Stimulated activated CD4-positive, alpha-beta T cell treated with anti-CD3 and anti-CD28 coated beads, Interleukin-1b, Interleukin-23, amount 100 ng/mL, for 24 hours (primary cell): ENCODE data around the gene SLC25A53.
"Not testable (repeated sequence)": the region's sequence is repeated elsewhere in the genome, so short reads cannot be mapped to it uniquely, and the experiment has no call there.

Experiments used
- DNase-seq, 4 experiments: peaks; one replicate each; pipeline ENCODE4 v3.0.0-alpha.2; 2020; ENCODE audit warnings: low read depth in 4 of 4, low spot score in 1 of 4

The SLC25A53 gene

DNA sequence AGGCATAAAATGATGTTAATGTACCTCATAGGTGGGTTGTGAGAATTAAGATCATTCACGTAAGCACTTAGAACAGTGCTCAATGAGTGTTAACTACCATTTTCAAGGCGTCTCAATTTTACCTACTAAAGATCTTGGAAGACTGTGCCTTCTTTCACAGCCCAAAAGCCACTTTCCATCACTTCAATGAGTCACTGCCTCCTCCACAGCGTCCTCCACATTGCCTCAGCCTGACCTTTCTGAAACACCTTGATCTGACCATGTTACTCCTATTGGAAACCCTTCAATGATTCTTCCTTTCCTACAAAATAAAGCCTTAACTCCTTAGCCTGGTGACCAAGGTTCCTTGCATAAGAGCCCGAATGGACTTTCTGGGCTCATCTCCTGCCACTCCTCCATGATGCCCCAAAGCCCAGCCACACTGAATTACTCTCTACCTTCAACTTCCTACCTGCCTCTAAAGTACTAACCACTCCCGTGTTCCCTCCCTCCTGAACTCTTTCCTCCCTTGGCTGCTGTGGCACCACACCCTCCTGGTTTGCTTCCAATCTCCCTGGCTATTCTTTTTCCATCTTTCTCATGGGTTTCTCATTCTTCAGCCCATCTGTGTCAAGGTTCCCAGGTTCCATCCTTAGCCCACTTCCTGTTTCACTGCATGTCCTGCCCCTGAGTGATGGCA, 22.1 kb downstream of the SLC25A53 start:
- DNase-seq: no peak

DNA sequence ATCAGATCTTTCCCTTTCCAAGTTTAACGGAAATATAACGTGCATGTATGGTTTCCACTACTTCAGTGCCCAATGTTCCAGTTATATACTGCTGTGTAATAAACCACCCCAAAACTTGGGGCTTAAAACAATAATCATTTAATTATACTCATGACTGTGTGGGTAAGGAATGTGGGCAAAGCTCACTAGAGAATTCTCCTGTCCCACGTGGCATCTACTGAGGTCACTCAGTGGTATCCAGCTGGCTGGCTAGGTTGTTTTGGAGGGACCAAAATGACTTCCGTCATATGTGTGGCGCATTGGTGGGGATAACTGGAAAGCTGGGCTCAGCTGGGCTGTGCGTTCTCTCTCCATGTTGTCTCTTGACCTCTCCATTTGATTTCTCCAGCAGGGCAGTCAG, 26.0 kb downstream of the SLC25A53 start:
- DNase-seq: no peak

DNA sequence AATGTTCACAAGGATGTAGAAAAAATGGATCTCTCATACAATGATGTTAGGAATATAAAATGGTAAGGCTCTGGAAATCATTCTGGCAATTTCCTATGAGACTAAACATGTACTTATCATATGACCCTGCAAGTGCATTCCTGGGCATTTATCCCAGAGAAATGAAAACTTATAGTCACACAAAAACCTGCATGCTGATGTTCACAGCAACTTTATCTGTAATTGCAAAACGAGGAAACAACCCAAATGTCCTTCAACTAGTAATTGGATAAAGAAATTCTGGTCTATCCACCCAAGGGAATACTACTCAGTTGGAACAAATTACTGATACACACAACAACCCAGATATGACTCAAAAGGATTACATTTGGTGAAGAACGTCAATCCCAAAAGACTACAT, 30.0 kb downstream of the SLC25A53 start:
- DNase-seq: no peak

DNA sequence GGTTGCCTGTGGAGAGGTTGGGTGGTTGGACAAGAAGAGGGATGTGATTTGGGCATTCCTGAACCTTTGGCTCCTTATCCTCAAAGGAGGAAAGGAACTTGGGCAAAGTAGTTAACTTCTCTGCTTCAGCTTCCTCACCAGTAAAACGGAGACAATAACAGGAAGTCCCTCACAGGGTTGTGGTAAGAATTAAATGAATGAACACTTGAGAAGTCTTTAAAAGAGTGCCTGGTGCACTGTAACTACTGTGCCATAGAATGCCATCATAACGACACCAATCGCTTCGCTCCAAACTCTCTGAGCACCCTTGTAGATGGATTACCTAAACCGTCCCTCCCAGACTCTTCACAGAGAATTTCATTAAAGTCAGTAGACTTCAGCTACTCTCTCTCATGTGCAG, 34.0 kb downstream of the SLC25A53 start:
- DNase-seq: no peak

DNA sequence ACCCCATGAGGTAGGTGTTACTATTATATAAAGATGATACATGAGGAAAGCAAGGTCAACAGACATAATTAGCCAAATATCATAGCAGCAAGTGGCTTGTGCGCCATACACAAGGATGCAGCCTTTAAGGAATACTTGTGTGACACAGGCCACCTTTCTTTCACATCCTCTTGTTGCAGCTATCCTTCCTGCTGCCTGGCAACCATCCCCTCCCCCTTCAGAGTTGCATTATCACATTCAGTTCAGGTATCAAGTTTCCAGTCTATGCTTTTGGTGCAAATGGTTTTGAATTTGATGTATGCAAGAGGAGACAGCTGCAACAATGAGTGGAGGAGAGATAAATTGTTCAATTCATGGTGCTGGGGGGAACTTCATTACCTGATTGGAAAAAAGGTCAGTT, 38.0 kb downstream of the SLC25A53 start:
- no peak for DNase-seq

DNA sequence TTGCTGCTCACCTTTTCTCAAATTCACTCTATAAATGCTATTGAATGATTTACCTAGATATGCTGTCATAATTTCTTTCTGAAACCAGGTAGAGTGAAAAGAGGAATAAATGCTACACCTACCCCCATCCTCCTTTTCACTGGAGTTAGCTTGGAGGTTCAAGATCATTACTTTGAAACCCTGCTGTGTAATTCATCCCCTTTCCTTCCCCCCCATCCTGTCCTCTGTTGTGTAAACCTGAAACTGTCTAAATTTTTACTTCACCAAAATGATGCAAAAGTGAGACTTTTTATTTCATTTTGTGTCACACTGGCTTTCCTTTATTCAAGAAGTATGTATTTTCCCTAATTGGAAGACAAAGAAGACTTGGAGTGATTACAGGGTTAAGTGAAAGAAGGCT, 39.0 kb downstream of the SLC25A53 start:
- DNase-seq: no peak

DNA sequence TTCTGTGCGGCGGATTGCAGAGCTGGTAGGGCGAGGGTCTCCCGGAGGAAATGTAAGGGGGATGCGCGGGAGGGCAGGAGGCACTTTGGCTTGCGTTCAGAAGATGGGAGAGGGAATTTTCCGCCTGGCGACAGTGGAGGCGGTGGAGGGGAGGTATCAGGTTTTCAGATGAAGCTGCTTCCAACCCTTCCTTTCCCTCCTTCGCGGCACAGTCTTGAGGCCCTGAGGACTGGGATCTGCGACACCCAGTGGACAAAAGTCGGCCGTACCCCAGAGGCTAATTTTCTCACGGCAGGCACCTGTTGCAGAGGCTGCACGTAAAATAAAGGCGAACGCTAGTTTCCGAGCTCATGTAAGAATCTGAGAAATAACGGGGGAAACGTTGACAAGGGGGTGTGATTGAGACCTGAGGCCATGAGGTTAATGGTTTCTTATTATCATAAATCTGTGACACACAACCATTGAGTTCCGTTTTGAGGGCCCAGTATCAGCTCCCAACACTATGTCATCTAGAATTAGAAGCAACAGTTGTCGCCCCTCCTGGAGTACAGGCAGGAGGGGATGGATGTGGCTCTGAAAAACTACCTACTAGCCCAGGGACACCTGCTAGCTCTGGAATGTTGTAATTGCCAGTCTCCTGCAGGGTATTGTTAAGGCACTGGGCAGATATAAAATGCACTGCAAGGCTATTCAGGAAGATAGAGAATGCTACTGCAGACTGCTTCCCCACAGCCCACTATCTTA, 43.4 kb downstream of the SLC25A53 start:
- DNase-seq: peak in 3 of 4 experiments; percentile 11 to 33 (median 15)

DNA sequence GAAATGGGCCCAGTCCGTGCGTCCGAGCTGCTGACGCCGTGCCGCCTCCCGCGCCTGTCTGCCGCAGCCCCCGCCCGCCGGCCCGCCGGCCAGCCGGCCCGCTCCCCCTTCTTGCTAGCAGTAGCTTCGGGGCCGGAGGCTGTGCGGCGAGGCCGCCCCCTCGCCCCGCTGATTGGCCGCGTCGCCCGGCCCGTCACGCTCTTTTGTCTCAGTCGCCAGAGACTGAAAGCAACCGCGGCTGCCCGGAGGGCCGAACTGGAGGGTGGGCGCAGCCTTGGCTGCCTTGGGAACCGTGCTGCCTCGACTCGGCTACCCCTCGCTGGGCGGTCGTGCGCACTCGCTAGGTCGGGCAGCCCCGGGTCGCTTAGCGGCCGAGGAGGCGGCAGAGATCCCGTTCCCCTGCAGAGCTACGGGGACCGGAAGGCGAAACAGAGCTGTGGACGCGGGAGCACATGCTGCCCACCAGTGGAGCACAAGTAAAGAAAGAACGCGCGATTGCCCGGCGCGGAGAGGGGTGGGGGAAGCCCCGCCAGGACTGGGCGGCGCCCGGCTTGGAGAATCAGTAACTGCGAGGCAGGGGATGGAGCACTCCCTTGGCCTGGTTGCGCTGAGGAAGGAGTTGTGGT, 44.4 kb downstream of the SLC25A53 start, which contains the start of gene ZCCHC18:
ZCCHC18 (plus strand) TSS at position 198 of the 626 bp plus-strand sequence. CDS start 1,589 bp downstream, outside the sequence.
- DNase-seq: peak in 2 of 4 experiments; percentile 13 to 16

DNA sequence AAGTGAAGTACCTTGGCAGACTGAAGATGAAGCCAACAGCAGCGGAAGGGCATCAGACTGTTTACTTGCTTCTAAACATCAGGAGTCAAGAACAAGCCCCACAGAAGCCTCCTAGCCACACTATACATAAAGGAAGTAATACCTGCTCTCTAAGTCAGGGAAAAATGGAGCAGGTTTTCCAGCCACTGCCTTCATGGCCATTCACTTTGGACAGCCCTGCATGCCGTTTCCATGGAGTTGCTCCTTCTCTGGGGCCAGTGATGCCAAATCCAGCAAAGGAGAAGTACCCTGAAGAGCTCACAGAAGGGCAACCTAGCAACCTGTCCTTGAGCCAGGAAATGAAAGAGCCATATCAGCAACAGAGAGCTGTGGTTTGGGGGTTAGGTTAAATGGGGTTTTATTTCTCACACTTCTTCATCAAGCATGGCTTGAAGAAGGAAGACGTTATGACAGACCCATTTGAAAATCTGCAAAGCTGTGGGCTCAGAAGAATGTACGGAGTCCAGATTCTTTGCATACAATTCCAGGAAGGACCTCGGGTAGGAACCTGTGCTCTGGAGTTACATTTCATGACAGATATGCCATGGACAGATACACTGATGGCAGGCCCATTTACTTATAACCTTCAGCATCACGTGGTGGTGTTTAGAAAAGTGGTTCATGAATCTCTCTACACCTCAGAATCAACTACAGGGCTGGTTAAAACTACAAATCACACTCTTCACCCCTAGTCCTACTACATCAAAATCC, 46.1 kb downstream of the SLC25A53 start:
- DNase-seq: not testable (repeated sequence)

DNA sequence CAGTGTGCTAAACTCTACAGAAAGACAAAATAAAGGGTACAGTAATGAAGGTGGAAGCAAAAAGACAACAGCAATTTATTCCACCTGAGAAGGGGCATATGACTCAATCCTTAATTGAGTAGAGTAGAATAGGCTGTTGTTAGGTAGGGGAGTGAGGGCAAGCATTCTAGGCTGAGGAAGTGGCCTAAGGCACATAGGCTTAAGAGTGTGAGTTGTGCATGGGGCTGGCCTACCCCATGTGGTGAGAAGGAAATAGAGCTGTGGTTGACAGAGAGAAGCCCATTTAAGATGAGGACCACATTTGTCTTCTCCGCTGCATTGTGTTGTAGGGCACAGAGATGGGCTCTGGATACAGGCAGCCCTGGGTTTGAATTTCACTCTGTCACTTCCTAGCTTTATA, 47.9 kb downstream of the SLC25A53 start:
- DNase-seq: no peak

DNA sequence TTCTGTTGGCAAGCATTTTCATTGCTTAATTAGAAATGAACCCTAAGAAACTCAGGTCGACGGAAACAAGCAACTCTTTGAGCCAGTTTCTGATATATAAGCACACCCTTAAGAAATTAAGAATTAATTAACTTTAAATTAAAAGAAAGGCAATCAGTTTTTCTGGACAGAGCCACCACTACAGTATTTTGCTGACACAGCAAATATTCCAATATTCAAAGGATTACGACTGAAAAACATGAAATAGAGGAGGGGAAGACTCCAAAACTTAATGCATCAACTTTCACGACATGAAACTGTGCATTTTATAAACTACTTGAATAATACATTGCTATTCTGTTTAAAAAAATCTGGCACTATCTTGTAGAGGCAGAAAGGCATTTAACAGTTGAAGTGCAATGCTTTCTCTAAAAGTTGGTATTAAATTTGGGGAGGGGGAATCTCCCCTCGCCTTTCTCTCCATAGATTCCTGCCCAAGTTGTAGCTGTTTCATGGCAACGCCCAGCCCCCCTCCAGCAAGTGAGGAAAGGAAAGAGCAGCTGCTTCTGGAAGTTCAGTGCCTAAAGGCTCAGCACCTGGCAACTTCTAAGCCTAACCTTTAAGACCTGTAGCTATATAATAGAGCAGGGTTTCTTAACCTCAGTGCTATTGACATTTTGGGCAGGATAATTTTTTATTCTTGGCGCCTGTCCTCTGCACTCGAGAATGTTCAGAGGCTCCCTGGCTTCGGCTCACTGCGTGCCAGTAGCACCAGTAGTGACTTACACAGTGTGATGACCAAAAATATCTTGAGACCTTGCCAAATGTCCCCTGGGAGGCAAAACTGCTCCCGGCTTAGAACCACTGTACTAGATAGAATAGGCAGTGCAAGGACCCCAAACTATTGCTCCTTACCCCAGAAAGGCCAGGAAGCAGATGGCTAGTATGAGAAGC, 51.2 kb downstream of the SLC25A53 start:
- no peak for DNase-seq

DNA sequence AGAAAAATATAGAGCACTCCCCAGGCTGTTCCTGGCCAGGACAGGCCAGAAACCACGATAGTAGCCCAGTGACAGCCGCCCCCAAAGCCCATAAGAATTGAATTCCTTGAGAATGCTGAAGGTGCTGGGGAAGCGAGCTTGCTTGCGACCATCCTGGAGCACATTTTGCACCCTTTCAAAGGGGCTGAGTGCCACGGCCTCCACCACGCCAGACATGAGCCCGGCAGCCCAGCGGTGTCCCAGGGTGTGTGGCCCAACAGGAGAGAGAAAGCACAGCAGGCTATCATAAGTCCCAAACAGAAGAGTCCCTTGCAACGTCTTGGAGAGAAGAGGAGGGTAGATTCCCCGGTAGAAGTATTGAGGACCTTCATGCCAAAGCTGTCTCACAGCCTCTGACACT, 52.1 kb downstream of the SLC25A53 start:
- no peak for DNase-seq

DNA sequence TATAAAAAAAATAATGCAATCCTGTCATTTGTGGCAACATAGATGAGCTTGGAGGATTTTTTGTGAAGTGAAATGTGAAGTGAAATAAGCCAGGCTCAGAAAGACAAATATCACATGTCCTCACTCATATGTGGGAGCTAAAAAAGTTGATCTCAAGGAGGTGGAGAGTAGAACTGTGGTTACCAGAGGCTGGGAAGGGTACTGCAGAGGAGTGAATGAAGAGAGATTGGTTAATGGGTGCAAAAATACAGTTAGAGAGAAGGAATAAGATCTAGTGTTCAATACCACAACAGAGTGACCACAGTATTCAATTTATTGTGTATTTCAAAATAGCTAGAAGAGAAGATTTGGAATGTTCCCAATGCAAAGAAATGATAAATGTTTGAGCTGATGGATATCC, 57.9 kb downstream of the SLC25A53 start:
- DNase-seq: no peak

DNA sequence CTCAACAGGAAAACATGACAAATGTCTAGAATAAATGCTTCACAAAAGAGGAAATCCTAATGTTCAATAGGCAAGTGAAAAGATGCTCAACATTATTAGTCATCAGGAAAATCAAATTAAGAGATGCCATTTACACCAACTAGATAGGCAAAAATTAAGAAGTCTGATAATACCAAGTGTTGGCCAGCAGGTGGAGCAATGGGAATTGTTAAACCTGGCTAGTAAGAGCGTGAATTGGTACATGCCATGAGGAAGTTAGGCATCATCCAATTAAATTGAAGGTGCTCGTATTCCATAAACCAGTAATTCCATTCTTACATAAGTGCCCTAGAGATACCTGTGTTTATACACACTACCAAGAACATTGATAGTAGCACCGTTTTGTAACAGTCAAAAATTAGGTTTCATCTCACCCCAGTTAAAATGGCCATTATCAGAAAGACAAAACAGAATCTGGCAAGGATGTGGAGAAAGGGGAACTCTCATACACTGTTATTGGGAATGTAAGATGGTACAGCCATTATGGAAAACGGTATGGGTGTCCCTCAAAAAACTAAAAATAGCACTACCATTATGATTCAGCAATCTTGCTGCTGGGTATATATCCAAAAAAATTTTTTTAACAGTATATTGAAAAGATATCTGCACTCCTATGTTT, 58.5 kb downstream of the SLC25A53 start:
- DNase-seq: peak in 1 of 4 experiments; percentile 25

DNA sequence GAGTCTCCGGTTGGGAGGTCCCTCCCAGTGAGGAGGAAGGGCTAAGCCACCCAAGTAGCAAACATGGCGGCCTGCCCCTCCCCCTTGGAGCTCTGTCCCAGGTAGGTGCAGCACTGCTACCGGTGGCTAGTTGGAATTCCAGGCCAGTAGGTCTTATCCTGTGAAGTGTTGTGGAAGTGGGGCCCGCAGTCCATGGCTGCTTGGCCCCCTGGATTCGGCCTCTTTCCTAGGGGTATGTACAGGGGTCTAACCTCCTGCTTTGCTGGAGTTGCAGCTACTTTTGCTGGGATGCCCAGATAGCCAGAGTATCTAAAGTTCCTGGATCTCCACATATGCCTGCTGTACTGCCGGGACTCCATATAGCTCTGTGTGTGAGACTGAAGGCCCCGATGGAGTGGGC, 70.9 kb downstream of the SLC25A53 start:
- no peak for DNase-seq

DNA sequence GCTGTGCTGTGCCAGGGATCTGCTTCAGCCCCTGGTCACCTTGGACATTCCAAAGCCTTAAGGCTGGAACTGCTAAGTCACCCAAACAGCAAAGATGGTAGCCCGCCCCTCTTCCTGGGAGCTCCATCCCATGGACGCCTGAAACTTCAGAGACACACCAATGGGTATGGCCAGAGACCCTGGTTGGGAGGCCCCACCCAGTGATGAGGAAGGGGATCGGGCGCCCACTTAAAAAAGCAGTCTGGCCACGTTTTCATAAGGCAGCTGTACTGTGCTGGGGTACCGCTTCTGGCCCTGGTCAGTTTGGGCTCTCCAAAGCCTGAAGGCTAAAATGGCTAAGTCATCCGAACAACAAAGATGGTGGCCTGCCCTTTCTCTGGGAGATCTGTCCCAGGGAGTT, 71.3 kb downstream of the SLC25A53 start:
- no peak for DNase-seq

DNA sequence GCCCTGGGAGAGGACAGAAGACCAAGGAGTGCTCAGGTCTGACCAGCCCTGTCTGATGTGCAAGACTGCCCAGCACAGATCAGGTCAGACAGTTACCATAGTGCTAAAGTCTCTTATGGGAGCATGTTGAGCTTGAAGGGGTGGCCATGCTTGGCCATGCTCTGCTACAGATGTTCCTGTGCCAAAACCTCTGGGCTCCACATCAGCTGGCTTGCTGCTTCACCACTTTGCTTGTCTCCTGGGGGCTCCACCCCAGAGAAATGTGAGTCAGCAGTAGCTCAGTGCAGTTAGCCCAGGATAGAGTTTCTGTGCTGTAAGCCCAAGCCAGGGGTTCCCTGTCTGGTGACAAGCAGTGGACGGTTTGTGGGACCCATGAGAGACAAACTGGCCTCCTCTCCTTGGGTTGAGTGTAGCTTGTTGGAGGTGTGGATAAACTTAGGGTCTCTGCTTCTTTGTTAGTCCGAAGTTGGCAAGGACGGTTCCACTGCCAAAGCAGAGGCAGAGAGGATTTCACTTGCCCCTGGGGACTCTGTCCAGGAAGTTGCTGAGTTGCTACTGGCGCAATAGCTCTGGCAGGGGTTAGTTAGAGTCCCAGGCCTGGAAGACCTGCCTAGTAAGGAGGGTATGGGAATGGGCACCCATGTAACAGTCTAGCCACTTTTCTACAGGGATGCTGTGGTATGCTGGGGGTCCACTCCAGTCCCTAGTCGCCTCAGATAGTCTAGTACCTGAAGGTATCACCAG, 72.1 kb downstream of the SLC25A53 start:
- DNase-seq: no peak

DNA sequence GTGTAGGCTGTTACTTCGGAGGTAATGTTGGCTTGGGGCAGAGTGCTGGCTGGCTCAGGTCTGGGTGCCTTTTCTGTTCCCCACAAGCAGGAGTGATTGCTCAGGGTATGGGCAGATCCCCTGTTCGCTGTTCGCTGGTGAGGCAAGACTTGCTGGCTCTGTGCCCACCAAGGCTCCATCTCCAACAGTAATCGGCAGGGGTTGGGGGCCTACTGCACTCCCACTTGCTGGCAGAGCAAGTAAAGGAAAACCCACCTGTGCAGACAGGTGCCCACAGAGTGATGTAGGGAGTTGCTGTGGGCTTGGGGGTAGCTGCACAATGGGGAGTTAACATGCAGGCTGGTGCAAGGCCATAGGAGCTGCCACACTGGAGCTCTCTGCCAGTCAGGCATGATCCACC, 72.7 kb downstream of the SLC25A53 start:
- no peak for DNase-seq

DNA sequence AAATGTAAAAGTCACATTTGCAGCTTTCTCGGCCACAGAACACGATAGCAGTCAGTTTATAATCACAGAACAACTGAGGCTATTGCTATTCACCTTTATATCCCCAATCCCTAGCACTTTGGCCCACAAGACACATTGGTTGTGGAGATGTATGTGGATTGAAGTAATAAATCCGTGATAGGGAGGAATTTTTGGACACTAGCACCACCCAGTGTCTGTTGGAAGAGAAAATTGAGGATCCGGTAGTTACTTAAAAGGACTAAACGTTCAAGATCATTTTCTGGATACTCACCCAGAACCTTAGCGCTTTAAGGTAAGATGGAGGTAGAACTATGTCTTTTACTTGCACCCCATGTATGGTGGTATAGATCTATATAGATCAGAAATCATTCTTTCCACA, 79.0 kb downstream of the SLC25A53 start:
- not testable (repeated sequence) for DNase-seq
